Stimulated activated CD4-positive, alpha-beta T cell treated with anti-CD3 and anti-CD28 coated beads, TNF-alpha, amount 100 ng/mL, for 1 hour (primary cell): ENCODE data around the gene UTP4.

Source experiments
- DNase-seq, 3 donors: peaks; one replicate each; pipeline ENCODE4 v3.0.0-alpha.2; 2020; ENCODE audit warnings: low read depth in 3 of 3, low spot score in 1 of 3

Gene UTP4

GRCh38 chr16:69171325-69172084 lies 39.1 kb downstream of the UTP4 start:
- DNase-seq: no peak

- DNase-seq: no peak
Observed at GRCh38 chr16:69176033-69176800, 43.8 kb downstream of the UTP4 start.

- DNase-seq: no peak
Observed at GRCh38 chr16:69179328-69180010, 47.0 kb downstream of the UTP4 start.

- no peak for DNase-seq
Observed at GRCh38 chr16:69180011-69180338, 47.5 kb downstream of the UTP4 start.

GRCh38 chr16:69182730-69183416 lies 50.4 kb downstream of the UTP4 start:
- DNase-seq: no peak

GRCh38 chr16:69186642-69187445 lies 54.4 kb downstream of the UTP4 start, which contains the start of gene SNTB2:
SNTB2 (plus strand) TSS chr16:69187164; CDS start chr16:69187167, 3 bp downstream.
- DNase-seq: peak; percentile 25 to 76 (median 57)

GRCh38 chr16:69187446-69188235 lies 55.2 kb downstream of the UTP4 start:
- peak in 1 of 3 donors; percentile 19 for DNase-seq

- DNase-seq: no peak
Observed at GRCh38 chr16:69188236-69188549, 55.7 kb downstream of the UTP4 start.

GRCh38 chr16:69188716-69189115 lies 56.3 kb downstream of the UTP4 start:
- no peak for DNase-seq

GRCh38 chr16:69190046-69190588 lies 57.7 kb downstream of the UTP4 start:
- no peak for DNase-seq

- no peak for DNase-seq
Observed at GRCh38 chr16:69190598-69190997, 58.1 kb downstream of the UTP4 start.

- DNase-seq: no peak
Observed at GRCh38 chr16:69191136-69191535, 58.7 kb downstream of the UTP4 start.

- no peak for DNase-seq
Observed at GRCh38 chr16:69193855-69194254, 61.4 kb downstream of the UTP4 start.

- DNase-seq: no peak
Observed at GRCh38 chr16:69194488-69194887, 62.0 kb downstream of the UTP4 start.

- no peak for DNase-seq
Observed at GRCh38 chr16:69195369-69196029, 63.0 kb downstream of the UTP4 start.

- no peak for DNase-seq
Observed at GRCh38 chr16:69197573-69197972, 65.1 kb downstream of the UTP4 start.

- no peak for DNase-seq
Observed at GRCh38 chr16:69199382-69199781, 66.9 kb downstream of the UTP4 start.

- no peak for DNase-seq
Observed at GRCh38 chr16:69201291-69201690, 68.8 kb downstream of the UTP4 start.

GRCh38 chr16:69201787-69202186 lies 69.3 kb downstream of the UTP4 start:
- no peak for DNase-seq
